ENCODE results near the gene PRXL2C. TPM values are rescaled to one million over a fixed set of nuclear protein-coding genes. Genes with fewer than 3 reads are reported as not detected.

PRXL2C gene
- total and polyA plus RNA-seq, 2 donors (not counting 1 experiment from before 2014, with no cell fraction given), result 10.9 to 16.1 TPM

DNA sequence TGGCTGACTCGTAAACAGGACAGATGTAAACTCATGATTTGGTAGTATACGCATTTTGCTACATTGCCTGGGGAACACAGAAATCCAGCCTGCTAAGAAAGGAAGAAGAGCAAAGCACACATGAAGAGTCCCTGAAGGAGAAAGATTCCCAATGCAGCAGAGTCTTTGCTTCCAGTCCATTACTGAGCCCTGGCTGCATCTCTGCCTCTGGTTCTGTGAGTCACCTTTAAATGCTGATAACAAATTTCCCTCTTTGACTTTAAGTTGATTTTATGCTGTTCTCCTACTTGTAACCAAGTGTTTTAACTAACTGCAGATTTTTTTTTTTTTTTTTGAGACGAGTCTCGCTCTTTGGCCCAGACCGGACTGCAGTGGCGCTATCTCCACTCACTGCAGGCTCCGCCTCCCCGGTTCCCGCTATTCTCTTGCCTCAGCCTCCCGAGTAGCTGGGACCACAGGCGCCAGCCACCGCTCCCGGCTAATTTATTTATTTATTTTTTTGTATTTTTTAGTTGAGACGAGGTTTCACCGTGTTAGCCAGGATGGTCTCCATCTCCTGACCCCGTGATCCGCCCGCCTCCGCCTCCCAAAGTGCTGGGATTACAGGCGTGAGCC, 8.5 kb upstream of the PRXL2C start:
- ChIA-PET POLR2A (no interaction called here), CTCF (no interaction called here)
- Histone ChIP-seq H4K20me1 (ENCODE audit: control insufficient read depth, insufficient read depth, low read length, poor library complexity, severe bottlenecking) (no peaks in the 10 kb centered on the region), H3K4me1 (ENCODE audit: control insufficient read depth in 2 of 2, insufficient read depth in 2 of 2, low read length in 2 of 2) (peaks cover 0 to 5% of the 10 kb centered on the region in 2 donors), H3K27me3 (replicated peaks in 1 of 4; ENCODE audit: control extremely low read depth in 1 of 4, control insufficient read depth in 3 of 4, insufficient read depth in 4 of 4, low read length in 3 of 4) (peaks cover 0 to 3% (median 0%) of the 10 kb centered on the region in 4 experiments), H3K79me2 (ENCODE audit: control insufficient read depth, insufficient read depth, low read length) (no peaks in the 10 kb centered on the region), H3K27ac (ENCODE audit: low read length in 2 of 2) (no peak overlapping the region), H3K36me3 (replicated peaks in 1 of 2; ENCODE audit: control extremely low read depth in 1 of 2, control insufficient read depth in 1 of 2, extremely low read depth in 1 of 2, insufficient read depth in 2 of 2, low read length in 1 of 2) (no peaks in the 10 kb centered on the region), H3K9me3 (ENCODE audit: control extremely low read depth in 1 of 3, control insufficient read depth in 2 of 3, insufficient read depth in 1 of 3, low read length in 2 of 3) (no peaks in the 10 kb centered on the region), H3K9ac (ENCODE audit: low read length) (no peak overlapping the region), H3K4me2 (replicated peaks; ENCODE audit: low read depth, low read length, poor library complexity, severe bottlenecking) (no peak overlapping the region), H2AFZ (ENCODE audit: insufficient read depth, low read depth, low read length, poor library complexity, severe bottlenecking) (no peak overlapping the region), H3K4me3 (ENCODE audit: control extremely low read depth in 1 of 5, extremely low read depth in 1 of 5, insufficient read depth in 1 of 5, low read depth in 2 of 5, low read length in 4 of 5) (no peak overlapping the region)
- H3K9me3 Mint-ChIP-seq (ENCODE audit: insufficient read depth), result no peaks in the 10 kb centered on the region
- H3K27me3 Mint-ChIP-seq, result peaks cover 8% of the 10 kb centered on the region
- DNase-seq (no peak), ATAC-seq (ENCODE audit: low read depth) (no peak)
- H3K4me1 Mint-ChIP-seq, result peaks cover 5% of the 10 kb centered on the region
- no peak for TF ChIP-seq EZH2 (IDR thresholded peaks at IDR 0.05; ENCODE audit: borderline replicate concordance, insufficient read depth, low read depth, low read length, poor library complexity, severe bottlenecking)
- TF ChIP-seq, protein P1, sequence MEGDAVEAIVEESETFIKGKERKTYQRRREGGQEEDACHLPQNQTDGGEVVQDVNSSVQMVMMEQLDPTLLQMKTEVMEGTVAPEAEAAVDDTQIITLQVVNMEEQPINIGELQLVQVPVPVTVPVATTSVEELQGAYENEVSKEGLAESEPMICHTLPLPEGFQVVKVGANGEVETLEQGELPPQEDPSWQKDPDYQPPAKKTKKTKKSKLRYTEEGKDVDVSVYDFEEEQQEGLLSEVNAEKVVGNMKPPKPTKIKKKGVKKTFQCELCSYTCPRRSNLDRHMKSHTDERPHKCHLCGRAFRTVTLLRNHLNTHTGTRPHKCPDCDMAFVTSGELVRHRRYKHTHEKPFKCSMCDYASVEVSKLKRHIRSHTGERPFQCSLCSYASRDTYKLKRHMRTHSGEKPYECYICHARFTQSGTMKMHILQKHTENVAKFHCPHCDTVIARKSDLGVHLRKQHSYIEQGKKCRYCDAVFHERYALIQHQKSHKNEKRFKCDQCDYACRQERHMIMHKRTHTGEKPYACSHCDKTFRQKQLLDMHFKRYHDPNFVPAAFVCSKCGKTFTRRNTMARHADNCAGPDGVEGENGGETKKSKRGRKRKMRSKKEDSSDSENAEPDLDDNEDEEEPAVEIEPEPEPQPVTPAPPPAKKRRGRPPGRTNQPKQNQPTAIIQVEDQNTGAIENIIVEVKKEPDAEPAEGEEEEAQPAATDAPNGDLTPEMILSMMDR (IDR thresholded peaks at IDR 0.05), result no peak
- H3K4me3 Mint-ChIP-seq, result no peak overlapping the region
- H3K27ac Mint-ChIP-seq, result no peak overlapping the region
- WGBS (ENCODE audit: insufficient coverage), result 100% methylated on average over 2 of the region's 20 CpGs
- intact Hi-C loops (cut with micrococcal nuclease), result no loop called here

DNA sequence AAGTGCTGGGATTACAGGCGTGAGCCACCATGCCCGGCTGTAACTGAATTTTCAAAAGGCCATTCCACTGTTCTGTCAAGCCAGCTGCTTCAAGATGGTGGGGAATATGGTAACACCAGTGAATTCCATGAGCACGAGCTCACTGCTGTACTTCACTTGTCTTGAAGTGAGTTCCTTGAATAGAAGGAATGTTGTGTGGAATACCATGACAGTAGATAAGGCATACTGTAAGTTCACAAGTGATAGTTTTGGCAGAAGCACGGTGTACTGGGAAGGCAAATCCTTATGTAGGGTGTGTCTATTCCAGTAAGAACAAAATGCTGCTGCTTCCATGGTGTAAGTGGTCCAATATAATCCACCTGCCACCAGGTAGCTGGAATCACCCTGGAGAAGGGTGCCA, 6.6 kb upstream of the PRXL2C start:
- Histone ChIP-seq H3K4me2 (replicated peaks; ENCODE audit: low read depth, low read length, poor library complexity, severe bottlenecking) (no peak overlapping the region), H3K79me2 (ENCODE audit: control insufficient read depth, insufficient read depth, low read length) (no peaks in the 10 kb centered on the region), H3K27ac (ENCODE audit: low read length in 2 of 2) (no peak overlapping the region), H3K9me3 (ENCODE audit: control extremely low read depth in 1 of 3, control insufficient read depth in 2 of 3, insufficient read depth in 1 of 3, low read length in 2 of 3) (no peaks in the 10 kb centered on the region), H3K4me1 (ENCODE audit: control insufficient read depth in 2 of 2, insufficient read depth in 2 of 2, low read length in 2 of 2) (peaks cover 0 to 5% of the 10 kb centered on the region in 2 donors), H3K9ac (ENCODE audit: low read length) (no peak overlapping the region), H3K36me3 (replicated peaks in 1 of 2; ENCODE audit: control extremely low read depth in 1 of 2, control insufficient read depth in 1 of 2, extremely low read depth in 1 of 2, insufficient read depth in 2 of 2, low read length in 1 of 2) (no peaks in the 10 kb centered on the region), H4K20me1 (ENCODE audit: control insufficient read depth, insufficient read depth, low read length, poor library complexity, severe bottlenecking) (no peaks in the 10 kb centered on the region), H2AFZ (ENCODE audit: insufficient read depth, low read depth, low read length, poor library complexity, severe bottlenecking) (no peak overlapping the region), H3K4me3 (ENCODE audit: control extremely low read depth in 1 of 5, extremely low read depth in 1 of 5, insufficient read depth in 1 of 5, low read depth in 2 of 5, low read length in 4 of 5) (no peak overlapping the region), H3K27me3 (replicated peaks in 1 of 4; ENCODE audit: control extremely low read depth in 1 of 4, control insufficient read depth in 3 of 4, insufficient read depth in 4 of 4, low read length in 3 of 4) (no peaks in the 10 kb centered on the region)
- ATAC-seq (ENCODE audit: low read depth), result no peak
- 91% methylated on average over 4 of the region's 4 CpGs for WGBS (ENCODE audit: insufficient coverage)
- ChIA-PET POLR2A (no interaction called here), CTCF (no interaction called here)
- peaks cover 5% of the 10 kb centered on the region for H3K4me1 Mint-ChIP-seq
- no peak for TF ChIP-seq EZH2 (IDR thresholded peaks at IDR 0.05; ENCODE audit: borderline replicate concordance, insufficient read depth, low read depth, low read length, poor library complexity, severe bottlenecking)
- TF ChIP-seq, protein P1 (IDR thresholded peaks at IDR 0.05), result no peak
- no peak overlapping the region for H3K27ac Mint-ChIP-seq
- H3K27me3 Mint-ChIP-seq, result peaks cover 8% of the 10 kb centered on the region
- DNase-seq, result no peak
- H3K9me3 Mint-ChIP-seq (ENCODE audit: insufficient read depth), result no peaks in the 10 kb centered on the region
- intact Hi-C loops (cut with micrococcal nuclease), result no loop called here
- no peak overlapping the region for H3K4me3 Mint-ChIP-seq

All from B cell (primary cell).